Measurements from ENCODE around the gene TMEM156. TPM values are rescaled to one million over a fixed set of nuclear protein-coding genes. Genes with fewer than 3 reads are reported as not detected.

The TMEM156 gene
- polyA plus RNA-seq (ENCODE audit: low read depth in 6 of 6): 100 to 1,000 TPM in 5 of 6 donors, 10 to 100 TPM in 1; 78.4 to 212 (median 144) TPM

- H3K27me3 Mint-ChIP-seq: no peaks in the 10 kb centered on the region
- peak; percentile 69 for DNase-seq
- ATAC-seq (ENCODE audit: low read depth in 2 of 2): peak; percentile 81 to 82
- H3K4me1 Mint-ChIP-seq: peaks cover 13 to 48% (median 30%) of the 10 kb centered on the region in 3 donors
- H3K9me3 Mint-ChIP-seq: no peaks in the 10 kb centered on the region
- H3K36me3 Mint-ChIP-seq: peaks cover 0 to 6% of the 10 kb centered on the region in 2 donors
- H3K4me3 Mint-ChIP-seq: peak within 1 kb of the TSS; percentile 76 to 95 (median 94)
- H3K27ac Mint-ChIP-seq: peak within 1 kb of the TSS; percentile 78 to 96 (median 91)
These were observed at the start of gene TMEM156 for GRCh38 chr4:39032218-39033085. Gene TMEM156, minus strand, starts transcription at chr4:39032409. Its CDS starts 96 bp downstream, at chr4:39032313.

GRCh38 chr4:39078829-39079228, 46.6 kb upstream of the TMEM156 start:
- no peak for DNase-seq
- Mint-ChIP-seq H3K9me3 (peaks cover 0 to 7% (median 0%) of the 10 kb centered on the region in 7 donors), H3K4me3 (no peak overlapping the region), H3K4me1 (peaks cover 4 to 19% (median 15%) of the 10 kb centered on the region in 3 donors), H3K36me3 (peaks cover 14 to 22% of the 10 kb centered on the region in 2 donors), H3K27me3 (no peaks in the 10 kb centered on the region), H3K27ac (no peak overlapping the region)
- no peak for ATAC-seq (ENCODE audit: low read depth in 2 of 2)

- H3K4me1 Mint-ChIP-seq: peaks cover 21 to 35% (median 34%) of the 10 kb centered on the region in 3 donors
- no peak overlapping the region for H3K4me3 Mint-ChIP-seq
- DNase-seq (no peak), ATAC-seq (ENCODE audit: low read depth in 2 of 2) (no peak)
- peak overlapping the region in 2 of 6 donors; percentile 39 to 78 for H3K27ac Mint-ChIP-seq
- H3K36me3 Mint-ChIP-seq: peaks cover 0 to 5% of the 10 kb centered on the region in 2 donors
- no peaks in the 10 kb centered on the region for H3K9me3 Mint-ChIP-seq
- no peaks in the 10 kb centered on the region for H3K27me3 Mint-ChIP-seq
These were observed 36.7 kb upstream of the TMEM156 start for GRCh38 chr4:39068907-39069306.

GRCh38 chr4:39067451-39067850, 35.2 kb upstream of the TMEM156 start:
- Mint-ChIP-seq H3K36me3 (peaks cover 0 to 10% of the 10 kb centered on the region in 2 donors), H3K27me3 (no peaks in the 10 kb centered on the region), H3K4me3 (no peak overlapping the region), H3K4me1 (peaks cover 25 to 43% (median 39%) of the 10 kb centered on the region in 3 donors), H3K27ac (peak overlapping the region in 3 of 6 donors; percentile 36 to 71 (median 69)), H3K9me3 (no peaks in the 10 kb centered on the region)
- ATAC-seq (ENCODE audit: low read depth in 2 of 2): no peak
- DNase-seq: no peak

GRCh38 chr4:39067031-39067430, 34.8 kb upstream of the TMEM156 start:
- no peak for DNase-seq
- H3K9me3 Mint-ChIP-seq: no peaks in the 10 kb centered on the region
- H3K27me3 Mint-ChIP-seq: no peaks in the 10 kb centered on the region
- H3K36me3 Mint-ChIP-seq: peaks cover 0 to 10% of the 10 kb centered on the region in 2 donors
- no peak for ATAC-seq (ENCODE audit: low read depth in 2 of 2)
- H3K27ac Mint-ChIP-seq: no peak overlapping the region
- H3K4me3 Mint-ChIP-seq: no peak overlapping the region
- H3K4me1 Mint-ChIP-seq: peaks cover 29 to 46% (median 43%) of the 10 kb centered on the region in 3 donors

GRCh38 chr4:39066371-39066770, 34.2 kb upstream of the TMEM156 start:
- Mint-ChIP-seq H3K4me3 (no peak overlapping the region), H3K4me1 (peaks cover 36 to 50% (median 50%) of the 10 kb centered on the region in 3 donors), H3K36me3 (peaks cover 0 to 10% of the 10 kb centered on the region in 2 donors), H3K9me3 (no peaks in the 10 kb centered on the region), H3K27me3 (no peaks in the 10 kb centered on the region), H3K27ac (no peak overlapping the region)
- DNase-seq: no peak
- ATAC-seq (ENCODE audit: low read depth in 2 of 2): no peak

GRCh38 chr4:39063430-39063829, 31.2 kb upstream of the TMEM156 start:
- H3K4me1 Mint-ChIP-seq: peaks cover 42 to 49% (median 46%) of the 10 kb centered on the region in 3 donors
- peak overlapping the region in 3 of 6 donors; percentile 47 to 77 (median 62) for H3K27ac Mint-ChIP-seq
- ATAC-seq (ENCODE audit: low read depth in 2 of 2): no peak
- H3K36me3 Mint-ChIP-seq: peaks cover 0 to 4% of the 10 kb centered on the region in 2 donors
- H3K4me3 Mint-ChIP-seq: no peak overlapping the region
- H3K9me3 Mint-ChIP-seq: no peaks in the 10 kb centered on the region
- no peaks in the 10 kb centered on the region for H3K27me3 Mint-ChIP-seq
- no peak for DNase-seq

- ATAC-seq (ENCODE audit: low read depth in 2 of 2) (no peak), DNase-seq (no peak)
- Mint-ChIP-seq H3K27ac (peak overlapping the region in 3 of 6 donors; percentile 2 to 62 (median 14)), H3K9me3 (no peaks in the 10 kb centered on the region), H3K27me3 (no peaks in the 10 kb centered on the region), H3K4me1 (peaks cover 35 to 42% (median 39%) of the 10 kb centered on the region in 3 donors), H3K36me3 (peaks cover 0 to 4% of the 10 kb centered on the region in 2 donors), H3K4me3 (peak overlapping the region in 1 of 8 donors; percentile 0)
These were observed 30.5 kb upstream of the TMEM156 start for GRCh38 chr4:39062770-39063097.

GRCh38 chr4:39062094-39062769, 30.0 kb upstream of the TMEM156 start, which contains the start of gene KLHL5:
Gene KLHL5, plus strand, starts transcription at chr4:39062232. Its CDS starts 421 bp downstream, at chr4:39062653.
- ATAC-seq (ENCODE audit: low read depth in 2 of 2) (peak in 1 of 2 donors; percentile 28), DNase-seq (no peak)
- Mint-ChIP-seq H3K27me3 (no peaks in the 10 kb centered on the region), H3K36me3 (peaks cover 0 to 4% of the 10 kb centered on the region in 2 donors), H3K4me3 (peak within 1 kb of the TSS in 1 of 8 donors; percentile 13), H3K9me3 (no peaks in the 10 kb centered on the region), H3K4me1 (peaks cover 30 to 37% (median 37%) of the 10 kb centered on the region in 3 donors), H3K27ac (peak within 1 kb of the TSS; percentile 14 to 73 (median 36))

GRCh38 chr4:39061457-39061856, 29.2 kb upstream of the TMEM156 start:
- H3K9me3 Mint-ChIP-seq: no peaks in the 10 kb centered on the region
- H3K36me3 Mint-ChIP-seq: peaks cover 0 to 9% of the 10 kb centered on the region in 2 donors
- DNase-seq (no peak), ATAC-seq (ENCODE audit: low read depth in 2 of 2) (no peak)
- H3K4me3 Mint-ChIP-seq: no peak overlapping the region
- H3K27me3 Mint-ChIP-seq: no peaks in the 10 kb centered on the region
- peaks cover 37 to 40% (median 38%) of the 10 kb centered on the region in 3 donors for H3K4me1 Mint-ChIP-seq
- H3K27ac Mint-ChIP-seq: peak overlapping the region in 2 of 6 donors; percentile 4 to 27

- Mint-ChIP-seq H3K9me3 (no peaks in the 10 kb centered on the region), H3K27me3 (no peaks in the 10 kb centered on the region), H3K4me3 (peak overlapping the region in 1 of 8 donors; percentile 10), H3K4me1 (peaks cover 36 to 58% (median 50%) of the 10 kb centered on the region in 3 donors), H3K36me3 (peaks cover 0 to 9% of the 10 kb centered on the region in 2 donors), H3K27ac (no peak overlapping the region)
- DNase-seq: no peak
- ATAC-seq (ENCODE audit: low read depth in 2 of 2): no peak
These were observed 23.8 kb upstream of the TMEM156 start for GRCh38 chr4:39056023-39056422.

GRCh38 chr4:39054497-39054896, 22.3 kb upstream of the TMEM156 start:
- Mint-ChIP-seq H3K4me3 (no peak overlapping the region), H3K4me1 (peaks cover 31 to 61% (median 45%) of the 10 kb centered on the region in 3 donors), H3K27ac (peak overlapping the region in 2 of 6 donors; percentile 11 to 22), H3K36me3 (peaks cover 0 to 9% of the 10 kb centered on the region in 2 donors), H3K27me3 (no peaks in the 10 kb centered on the region), H3K9me3 (no peaks in the 10 kb centered on the region)
- ATAC-seq (ENCODE audit: low read depth in 2 of 2) (no peak), DNase-seq (no peak)

GRCh38 chr4:39053983-39054382, 21.8 kb upstream of the TMEM156 start:
- Mint-ChIP-seq H3K27ac (peak overlapping the region in 4 of 6 donors; percentile 4 to 36 (median 16)), H3K36me3 (peaks cover 0 to 9% of the 10 kb centered on the region in 2 donors), H3K4me3 (peak overlapping the region in 1 of 8 donors; percentile 1), H3K27me3 (no peaks in the 10 kb centered on the region), H3K4me1 (peaks cover 31 to 65% (median 45%) of the 10 kb centered on the region in 3 donors), H3K9me3 (no peaks in the 10 kb centered on the region)
- ATAC-seq (ENCODE audit: low read depth in 2 of 2) (peak; percentile 58 to 87), DNase-seq (no peak)
